H1 (cell line): Measurements from ENCODE around the gene CHST8.

Experiments
- CEBPB ChIP-seq: IDR thresholded peaks from 2 replicates; pipeline ENCODE4 v1.6.1; 2012; ENCODE audit warnings: low read depth, low read length
- POLR2A ChIP-seq, 2 experiments: IDR thresholded peaks; 1 replicate in 1 of 2; 2 replicates in 1 of 2; pipeline ENCODE4 v1.6.1; 2011; ENCODE audit warnings: low read depth in 2 of 2, low read length in 2 of 2, mild to moderate bottlenecking in 2 of 2; ENCODE audit errors: control extremely low read depth in 1 of 2
- SUZ12 ChIP-seq: fragments of 200-600 bp; sonication (generic); IDR thresholded peaks from 2 replicates; pipeline ENCODE4 v1.6.1; 2012; ENCODE audit warnings: mild to moderate bottlenecking, inconsistent platforms, low read length, moderate library complexity, mixed read lengths
- TAF1 ChIP-seq: IDR thresholded peaks from 2 replicates; pipeline ENCODE4 v1.6.1; 2011; ENCODE audit warnings: mild to moderate bottlenecking, low read depth, low read length
- TF ChIP-seq, protein P1 (sequence below), 3 experiments: IDR thresholded peaks; 1 replicate in 2 of 3; 2 replicates in 1 of 3; pipeline versions ENCODE4 v1.5.1 to v1.6.1; 2011; ENCODE audit warnings: low read length in 3 of 3, mild to moderate bottlenecking in 3 of 3, inconsistent platforms in 2 of 3, low read depth in 1 of 3, moderate library complexity in 1 of 3; ENCODE audit not compliant: insufficient read depth in 1 of 3; ENCODE audit errors: control extremely low read depth in 1 of 3
- TF ChIP-seq, protein P2 (sequence below): IDR thresholded peaks from 2 replicates; pipeline ENCODE4 v1.6.1; 2012; ENCODE audit warnings: inconsistent platforms

GRCh38 chr19:33781996-33782395 is 160.2 kb downstream of the CHST8 start:
- TF ChIP-seq CEBPB (no peak), POLR2A (IDR thresholded peaks at IDR 0.05; ENCODE audit: control extremely low read depth in 1 of 2, low read depth in 2 of 2, low read length in 2 of 2) (no peak), TAF1 (no peak), SUZ12 (no peak)
- TF ChIP-seq, protein P1, sequence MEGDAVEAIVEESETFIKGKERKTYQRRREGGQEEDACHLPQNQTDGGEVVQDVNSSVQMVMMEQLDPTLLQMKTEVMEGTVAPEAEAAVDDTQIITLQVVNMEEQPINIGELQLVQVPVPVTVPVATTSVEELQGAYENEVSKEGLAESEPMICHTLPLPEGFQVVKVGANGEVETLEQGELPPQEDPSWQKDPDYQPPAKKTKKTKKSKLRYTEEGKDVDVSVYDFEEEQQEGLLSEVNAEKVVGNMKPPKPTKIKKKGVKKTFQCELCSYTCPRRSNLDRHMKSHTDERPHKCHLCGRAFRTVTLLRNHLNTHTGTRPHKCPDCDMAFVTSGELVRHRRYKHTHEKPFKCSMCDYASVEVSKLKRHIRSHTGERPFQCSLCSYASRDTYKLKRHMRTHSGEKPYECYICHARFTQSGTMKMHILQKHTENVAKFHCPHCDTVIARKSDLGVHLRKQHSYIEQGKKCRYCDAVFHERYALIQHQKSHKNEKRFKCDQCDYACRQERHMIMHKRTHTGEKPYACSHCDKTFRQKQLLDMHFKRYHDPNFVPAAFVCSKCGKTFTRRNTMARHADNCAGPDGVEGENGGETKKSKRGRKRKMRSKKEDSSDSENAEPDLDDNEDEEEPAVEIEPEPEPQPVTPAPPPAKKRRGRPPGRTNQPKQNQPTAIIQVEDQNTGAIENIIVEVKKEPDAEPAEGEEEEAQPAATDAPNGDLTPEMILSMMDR (IDR thresholded peaks at IDR 0.05; ENCODE audit: control extremely low read depth in 1 of 3, insufficient read depth in 1 of 3, low read depth in 1 of 3, low read length in 3 of 3), result no peak
- TF ChIP-seq, protein P2, sequence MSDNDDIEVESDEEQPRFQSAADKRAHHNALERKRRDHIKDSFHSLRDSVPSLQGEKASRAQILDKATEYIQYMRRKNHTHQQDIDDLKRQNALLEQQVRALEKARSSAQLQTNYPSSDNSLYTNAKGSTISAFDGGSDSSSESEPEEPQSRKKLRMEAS, result no peak
